Measurements from ENCODE around the gene SKI. TPM values are rescaled to one million over a fixed set of nuclear protein-coding genes. Genes with fewer than 3 reads are reported as not detected.
A peak's percentile ranks its signal among the peaks of the same experiment; 100 is the strongest.

SKI gene
- total and polyA plus RNA-seq, 2 of the 4 experiments (the other 2 are of a cell fraction): 2.3 to 20.1 TPM

- Histone ChIP-seq H4K8ac (ENCODE audit: low read depth in 2 of 2, low read length in 2 of 2) (peak overlapping the region; percentile 88 to 94; a peak in 3 of 4 replicates), H3K14ac (replicated peaks; ENCODE audit: low read depth, low read length) (peak overlapping the region; percentile 99), H3K4me1 (ENCODE audit: control insufficient read depth, insufficient read depth, low read length) (peaks cover 3% of the 10 kb centered on the region; the same call in 1 of the 2 replicates), H3K79me1 (ENCODE audit: low read depth in 1 of 2, low read length in 2 of 2) (peaks cover 5 to 9% of the 10 kb centered on the region in 2 experiments), H3K4ac (ENCODE audit: low read depth, low read length) (peak overlapping the region; percentile 99), H3K36me3 (ENCODE audit: control insufficient read depth, insufficient read depth, low read length) (peaks cover 4% of the 10 kb centered on the region; the same call in 1 of the 2 replicates), H3K27ac (ENCODE audit: insufficient read depth, low read length) (peak overlapping the region; percentile 99), H4K5ac (ENCODE audit: low read depth, low read length) (peak overlapping the region; percentile 93), H2BK15ac (ENCODE audit: low read depth, low read length) (peak overlapping the region; percentile 48; the same call in 1 of the 3 replicates), H4K91ac (ENCODE audit: insufficient read depth, low read depth, low read length) (peak overlapping the region; percentile 92; the same call in 1 of the 2 replicates), H3K18ac (ENCODE audit: low read depth, low read length) (no peak overlapping the region; the same call in 1 of the 2 replicates), H3K56ac (ENCODE audit: extremely low read depth, insufficient read depth, low read length) (peak overlapping the region; percentile 92), H2AK5ac (ENCODE audit: low read depth, low read length) (peak overlapping the region; percentile 98), H2BK20ac (ENCODE audit: low read depth, low read length) (no peak overlapping the region), H2BK120ac (ENCODE audit: low read depth, low read length) (peak overlapping the region; percentile 90), H3K27me3 (ENCODE audit: control insufficient read depth, insufficient read depth, low read length) (no peaks in the 10 kb centered on the region), H2AFZ (replicated peaks; ENCODE audit: low read length, poor library complexity) (peak overlapping the region; percentile 97), H3K23ac (ENCODE audit: low read depth, low read length) (peak overlapping the region; percentile 85), H2AK9ac (replicated peaks; ENCODE audit: low read depth, low read length, poor library complexity) (peak overlapping the region; percentile 100), H3K9me3 (ENCODE audit: control insufficient read depth, insufficient read depth, low read length) (no peaks in the 10 kb centered on the region), H3K9me1 (ENCODE audit: insufficient read depth, low read length) (no peaks in the 10 kb centered on the region), H3K4me3 (ENCODE audit: insufficient read depth, low read depth, low read length) (peak overlapping the region; percentile 86), H2BK5ac (ENCODE audit: low read depth, low read length, poor library complexity, severe bottlenecking) (peak overlapping the region; percentile 97), H3K9ac (ENCODE audit: low read depth, low read length) (peak overlapping the region; percentile 99), H3K4me2 (ENCODE audit: low read depth, low read length) (peak overlapping the region; percentile 82), H4K20me1 (ENCODE audit: insufficient read depth, low read length) (peaks cover 32% of the 10 kb centered on the region)
- no TSS peak for BruUV-seq (replicated peaks)
- 10% methylated on average over 43 of the region's 73 CpGs; no CpG with 5 or more reads in 1 of the 2 experiments for WGBS, 2 experiments (ENCODE audit: extremely low coverage in 2 of 2, insufficient read length in 1 of 2)
- DNase-seq: no peak
- ChIA-PET CTCF (no interaction called here), POLR2A (ENCODE audit: unreplicated experiment) (no interaction called here)
- peak; percentile 6 for ATAC-seq (ENCODE audit: low read depth)
- dilution Hi-C loops (cut with HindIII; ENCODE audit: low sequenced_read_pairs, unreplicated experiment): no loop called here
- intact Hi-C loops (cut with micrococcal nuclease): loop anchor here (1.0 kb wide), 1 partner anchor 12 kb away; no protein-coding TSS in a partner anchor
- TF ChIP-seq MXI1 (IDR thresholded peaks at IDR 0.05; ENCODE audit: borderline replicate concordance, low read depth, low read length): no peak
- no peak for TF ChIP-seq CHD1 (IDR thresholded peaks at IDR 0.05; ENCODE audit: low read depth, low read length)
- TF ChIP-seq RCOR1 (IDR thresholded peaks at IDR 0.05; ENCODE audit: insufficient replicate concordance, low read length): no peak
- TF ChIP-seq FOS (IDR thresholded peaks at IDR 0.05; ENCODE audit: low read depth, low read length): no peak
- TF ChIP-seq BHLHE40 (IDR thresholded peaks at IDR 0.05; ENCODE audit: low read depth, low read length): 0 out of 2 replicates have a peak, but pooled peaks have one; percentile 4
- TF ChIP-seq RFX5 (IDR thresholded peaks at IDR 0.05; ENCODE audit: low read depth, low read length): no peak
- in situ Hi-C loops (cut with MboI; ENCODE audit: low sequenced_read_pairs): no loop called here
Measured at GRCh38 chr1:2226525-2227345, 1.4 kb upstream of the SKI start.
